Osteoblast (primary cell): Measurements from ENCODE around the gene LCN15. TPM values are rescaled to one million over a fixed set of nuclear protein-coding genes. Genes with fewer than 3 reads are reported as not detected.
A peak's percentile ranks its signal among the peaks of the same experiment; 100 is the strongest.

Source experiments
- DNase-seq: peaks from one replicate; pipeline ENCODE4 v3.0.0; 2011; ENCODE audit warnings: low spot score, mixed read lengths; ENCODE audit not compliant: insufficient read length; ENCODE audit errors: missing footprints
- H2AFZ ChIP-seq: 2 replicates; pipeline ENCODE4 v1.6.0; 2011; ENCODE audit warnings: mild to moderate bottlenecking, low read length
- H3K27ac ChIP-seq: 2 replicates; pipeline ENCODE4 v1.5.1; 2011; ENCODE audit warnings: mild to moderate bottlenecking, low read depth, low read length, moderate library complexity
- H3K27me3 ChIP-seq: 2 replicates; pipeline ENCODE4 v1.6.0; 2012; ENCODE audit warnings: mild to moderate bottlenecking, control low read depth, inconsistent platforms, low read length, moderate library complexity; ENCODE audit not compliant: insufficient read depth
- H3K36me3 ChIP-seq: 2 replicates; pipeline ENCODE4 v1.5.1; 2011; ENCODE audit warnings: mild to moderate bottlenecking, low read length, control low read depth, moderate library complexity; ENCODE audit not compliant: insufficient read depth
- H3K4me1 ChIP-seq: 2 replicates; pipeline ENCODE4 v1.5.1; 2011; ENCODE audit warnings: mild to moderate bottlenecking, low read length, control low read depth, moderate library complexity; ENCODE audit not compliant: insufficient read depth
- H3K4me2 ChIP-seq: 2 replicates; pipeline ENCODE4 v1.6.0; 2011; ENCODE audit warnings: mild to moderate bottlenecking, low read length; ENCODE audit not compliant: insufficient read depth
- H3K4me3 ChIP-seq: fragments of 200-600 bp; sonication (generic); 3 replicates; pipeline ENCODE4 v1.5.1; 2012; ENCODE audit warnings: mild to moderate bottlenecking, low read length, inconsistent platforms; ENCODE audit not compliant: insufficient read depth
- H3K79me2 ChIP-seq: 2 replicates; pipeline ENCODE4 v1.6.0; 2012; ENCODE audit warnings: mild to moderate bottlenecking, low read length, control low read depth, inconsistent platforms; ENCODE audit not compliant: insufficient read depth
- H3K9me3 ChIP-seq: 2 replicates; pipeline ENCODE4 v1.5.1; 2011; ENCODE audit warnings: low read depth, low read length, control low read depth
- H4K20me1 ChIP-seq: 2 replicates; pipeline ENCODE4 v1.6.0; 2012; ENCODE audit warnings: mild to moderate bottlenecking, low read length, control low read depth; ENCODE audit not compliant: insufficient read depth
- total RNA-seq: library from RNA; depleted of rRNA; stranded (reverse); fragments of >200 nt; gene quantifications from 2 replicates; pipeline ENCODE4 v1.2.3, GENCODE V29; 2012
- TF ChIP-seq, protein P1 (sequence below): IDR thresholded peaks from 2 replicates; pipeline ENCODE4 v1.5.1; 2011; ENCODE audit warnings: mild to moderate bottlenecking, low read depth, low read length, moderate library complexity; ENCODE audit errors: extremely low read depth

Gene LCN15
- total RNA-seq, 1 donor = not detected

DNA sequence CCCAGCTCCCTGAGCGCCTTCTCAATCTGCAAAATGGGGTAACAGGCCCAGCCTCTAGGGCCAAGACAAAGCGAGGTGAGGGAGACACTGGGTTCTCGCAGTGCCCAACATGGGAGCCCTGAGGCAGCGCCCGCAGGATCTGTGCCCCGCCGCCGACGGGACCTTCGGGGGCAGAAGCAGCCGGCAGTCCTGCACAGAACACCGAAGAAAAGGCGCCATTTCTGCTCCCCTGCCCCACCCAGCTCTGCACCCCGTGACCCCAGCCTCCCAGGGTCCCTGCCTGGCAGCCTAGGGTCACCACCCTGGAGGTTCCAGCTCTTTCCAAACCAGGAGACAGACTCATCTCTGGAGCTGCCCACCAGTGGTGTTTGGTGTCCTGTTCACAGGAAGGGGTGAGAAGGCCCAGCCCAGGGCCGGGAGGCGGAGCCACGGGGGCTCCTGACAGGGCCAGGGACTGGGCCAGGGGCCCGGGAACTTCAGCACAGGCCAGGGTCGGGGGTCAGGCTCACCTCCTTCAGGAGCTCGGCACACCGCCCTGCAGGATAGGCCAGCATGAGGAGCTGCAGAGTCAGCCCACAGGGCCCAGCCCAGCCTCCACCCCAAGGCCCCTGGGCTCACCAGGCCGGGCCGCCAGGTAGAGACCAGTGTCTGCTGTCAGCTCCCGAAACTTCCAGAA, 9.6 kb downstream of the LCN15 start:
- no peak overlapping the region for H3K27ac ChIP-seq
- TF ChIP-seq, protein P1, sequence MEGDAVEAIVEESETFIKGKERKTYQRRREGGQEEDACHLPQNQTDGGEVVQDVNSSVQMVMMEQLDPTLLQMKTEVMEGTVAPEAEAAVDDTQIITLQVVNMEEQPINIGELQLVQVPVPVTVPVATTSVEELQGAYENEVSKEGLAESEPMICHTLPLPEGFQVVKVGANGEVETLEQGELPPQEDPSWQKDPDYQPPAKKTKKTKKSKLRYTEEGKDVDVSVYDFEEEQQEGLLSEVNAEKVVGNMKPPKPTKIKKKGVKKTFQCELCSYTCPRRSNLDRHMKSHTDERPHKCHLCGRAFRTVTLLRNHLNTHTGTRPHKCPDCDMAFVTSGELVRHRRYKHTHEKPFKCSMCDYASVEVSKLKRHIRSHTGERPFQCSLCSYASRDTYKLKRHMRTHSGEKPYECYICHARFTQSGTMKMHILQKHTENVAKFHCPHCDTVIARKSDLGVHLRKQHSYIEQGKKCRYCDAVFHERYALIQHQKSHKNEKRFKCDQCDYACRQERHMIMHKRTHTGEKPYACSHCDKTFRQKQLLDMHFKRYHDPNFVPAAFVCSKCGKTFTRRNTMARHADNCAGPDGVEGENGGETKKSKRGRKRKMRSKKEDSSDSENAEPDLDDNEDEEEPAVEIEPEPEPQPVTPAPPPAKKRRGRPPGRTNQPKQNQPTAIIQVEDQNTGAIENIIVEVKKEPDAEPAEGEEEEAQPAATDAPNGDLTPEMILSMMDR = no peak
- no peaks in the 10 kb centered on the region for H3K79me2 ChIP-seq
- no peak overlapping the region for H2AFZ ChIP-seq
- H3K4me1 ChIP-seq = no peaks in the 10 kb centered on the region
- no peaks in the 10 kb centered on the region for H3K27me3 ChIP-seq
- DNase-seq = peak; percentile 83
- no peaks in the 10 kb centered on the region for H4K20me1 ChIP-seq
- H3K4me3 ChIP-seq = no peak overlapping the region
- H3K36me3 ChIP-seq = no peaks in the 10 kb centered on the region
- no peak overlapping the region for H3K4me2 ChIP-seq
- peaks cover 8% of the 10 kb centered on the region for H3K9me3 ChIP-seq

- DNase-seq = peak; percentile 79
Measured at GRCh38 chr9:136754059-136754572, 10.2 kb downstream of the LCN15 start.

GRCh38 chr9:136753371-136754058, 10.8 kb downstream of the LCN15 start:
- no peak overlapping the region for H3K4me3 ChIP-seq
- no peaks in the 10 kb centered on the region for H3K27me3 ChIP-seq
- H3K79me2 ChIP-seq = no peaks in the 10 kb centered on the region
- no peak overlapping the region for H3K27ac ChIP-seq
- H3K9me3 ChIP-seq = peaks cover 8% of the 10 kb centered on the region
- H4K20me1 ChIP-seq = no peaks in the 10 kb centered on the region
- no peaks in the 10 kb centered on the region for H3K36me3 ChIP-seq
- no peaks in the 10 kb centered on the region for H3K4me1 ChIP-seq
- no peak overlapping the region for H2AFZ ChIP-seq
- peak; percentile 60 for DNase-seq
- H3K4me2 ChIP-seq = no peak overlapping the region
- TF ChIP-seq, protein P1 = no peak

More at GRCh38 chr9:136754059-136754572, 10.2 kb downstream of the LCN15 start:
- Histone ChIP-seq H3K9me3 (peaks cover 8% of the 10 kb centered on the region), H2AFZ (no peak overlapping the region), H3K36me3 (no peaks in the 10 kb centered on the region), H3K27ac (no peak overlapping the region), H3K79me2 (no peaks in the 10 kb centered on the region), H3K4me2 (no peak overlapping the region), H4K20me1 (no peaks in the 10 kb centered on the region), H3K27me3 (no peaks in the 10 kb centered on the region), H3K4me1 (no peaks in the 10 kb centered on the region), H3K4me3 (no peak overlapping the region)
- TF ChIP-seq, protein P1 = no peak

DNA sequence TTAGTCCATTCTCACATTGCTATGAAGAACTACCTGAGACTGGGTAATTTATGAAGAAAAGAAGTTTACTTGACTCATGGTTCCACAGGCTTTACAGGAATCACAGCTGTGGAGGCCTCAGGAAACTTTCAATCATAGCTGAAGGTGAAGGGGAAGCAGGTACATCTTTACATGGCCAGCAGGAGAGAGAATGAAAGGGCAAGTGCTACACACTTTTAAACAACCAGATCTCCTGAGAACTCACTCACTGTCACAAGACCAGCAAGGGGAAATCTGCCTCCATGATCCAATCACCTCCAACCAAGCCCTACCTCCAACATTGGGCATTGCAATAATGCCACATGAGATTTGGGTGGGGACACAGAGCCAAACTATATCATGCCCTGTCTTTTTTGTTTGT, 12.5 kb downstream of the LCN15 start:
- Histone ChIP-seq H3K9me3 (peaks cover 8% of the 10 kb centered on the region), H3K27ac (no peak overlapping the region), H3K36me3 (no peaks in the 10 kb centered on the region), H2AFZ (no peak overlapping the region), H3K79me2 (no peaks in the 10 kb centered on the region), H3K4me3 (no peak overlapping the region), H3K4me2 (no peak overlapping the region), H3K4me1 (no peaks in the 10 kb centered on the region), H4K20me1 (no peaks in the 10 kb centered on the region), H3K27me3 (peaks cover 2% of the 10 kb centered on the region)
- TF ChIP-seq, protein P1 = no peak
- no peak for DNase-seq
